ENCODE measurements around the gene RTRAF. TPM values are rescaled to one million over a fixed set of nuclear protein-coding genes. Genes with fewer than 3 reads are reported as not detected.

RTRAF gene
- total and polyA plus RNA-seq, 4 experiments from 2014 or later = 105 to 201 (median 138) TPM

DNA sequence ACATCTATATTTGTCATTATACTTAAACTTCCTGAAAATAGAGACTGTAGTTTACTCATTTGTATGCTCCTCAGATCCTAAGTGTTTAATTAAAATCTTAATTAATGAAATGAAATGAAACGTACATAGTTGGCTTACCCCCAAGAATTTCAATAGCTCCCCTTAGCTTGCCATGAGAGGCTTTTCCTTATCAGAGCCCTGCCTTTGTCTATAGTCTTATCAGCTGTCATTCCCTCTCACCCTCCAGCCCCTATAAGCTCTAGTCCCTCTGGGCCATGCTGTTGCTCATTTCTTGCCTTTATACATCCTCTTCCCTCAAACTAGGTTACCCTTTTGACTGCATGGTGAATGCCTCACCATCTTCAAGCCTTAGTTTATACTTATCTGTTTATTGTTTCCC lies 1.1 kb upstream of the RTRAF start:
- peak overlapping the region in 7 of 8 donors; percentile 45 to 100 (median 97) for H3K4me3 Mint-ChIP-seq
- Histone ChIP-seq H3K27me3 (ENCODE audit: insufficient read depth, low read length) (no peaks in the 10 kb centered on the region), H3K4me1 (ENCODE audit: insufficient read depth, low read length) (peaks cover 34% of the 10 kb centered on the region), H3K27ac (ENCODE audit: low read depth, low read length) (peak overlapping the region; percentile 87), H3K4me3 (ENCODE audit: low read length in 2 of 2) (no peak overlapping the region), H3K36me3 (ENCODE audit: insufficient read depth, low read length) (peaks cover 17% of the 10 kb centered on the region), H3K9me3 (ENCODE audit: control insufficient read depth in 1 of 2, low read length in 2 of 2) (no peaks in the 10 kb centered on the region)
- peak overlapping the region; percentile 87 to 100 (median 97) for H3K27ac Mint-ChIP-seq
- H3K36me3 Mint-ChIP-seq = peaks cover 10 to 24% of the 10 kb centered on the region in 2 donors
- intact Hi-C loops (cut with micrococcal nuclease) = loop anchor here (5.0 kb wide), 1 partner anchor 336 kb away; the partner anchor contains the start of gene FRMD6
- no peaks in the 10 kb centered on the region for H3K27me3 Mint-ChIP-seq
- no peak for DNase-seq
- peaks cover 0 to 1% (median 0%) of the 10 kb centered on the region in 8 donors for H3K9me3 Mint-ChIP-seq
- ChIA-PET CTCF (ENCODE audit: partially characterized antibody) (interaction anchor here (1.4 kb wide), 1 partner anchor 10 kb away, joined by 16 read pairs; no protein-coding TSS in a partner anchor), POLR2A (ENCODE audit: partially characterized antibody) (interaction anchor here (1.1 to 2.3 kb wide), 2 partner anchors 117 to 128 kb away, joined by 3 to 7 read pairs; partner anchors contain the start of gene GNG2)
- peaks cover 17 to 28% (median 22%) of the 10 kb centered on the region in 4 donors for H3K4me1 Mint-ChIP-seq

DNA sequence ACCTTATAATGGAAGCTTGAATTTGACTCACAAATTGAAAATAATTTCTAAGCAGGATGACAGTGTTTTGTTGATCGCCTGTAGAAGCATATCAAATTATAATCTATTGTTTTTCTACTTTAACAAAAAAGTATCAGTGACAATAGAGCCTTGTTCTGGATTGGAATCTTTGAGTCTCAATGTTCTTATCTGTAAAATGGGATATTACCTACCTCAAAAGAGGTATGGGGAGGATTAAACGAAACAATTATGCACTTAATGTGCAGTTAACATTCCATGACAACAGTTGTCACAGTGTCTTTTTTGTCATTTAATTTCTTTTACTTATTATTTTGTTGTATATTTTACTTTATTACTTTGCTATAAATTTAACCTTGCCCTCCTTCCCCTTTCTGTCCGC lies 1.1 kb downstream of the RTRAF start:
- no peak for DNase-seq
- H3K36me3 ChIP-seq (ENCODE audit: insufficient read depth, low read length) = peaks cover 37% of the 10 kb centered on the region
- peak overlapping the region in 1 of 2 donors; percentile 80 for H3K4me3 ChIP-seq (ENCODE audit: low read length in 2 of 2)
- Mint-ChIP-seq H3K4me3 (peak overlapping the region; percentile 93 to 100 (median 98)), H3K27me3 (no peaks in the 10 kb centered on the region), H3K27ac (peak overlapping the region; percentile 10 to 100 (median 98)), H3K4me1 (peaks cover 30 to 45% (median 37%) of the 10 kb centered on the region in 4 donors), H3K36me3 (peaks cover 31 to 46% of the 10 kb centered on the region in 2 donors), H3K9me3 (no peaks in the 10 kb centered on the region)
- H3K27me3 ChIP-seq (ENCODE audit: insufficient read depth, low read length) = no peaks in the 10 kb centered on the region
- H3K9me3 ChIP-seq (ENCODE audit: control insufficient read depth in 1 of 2, low read length in 2 of 2) = no peaks in the 10 kb centered on the region
- peak overlapping the region; percentile 87 for H3K27ac ChIP-seq (ENCODE audit: low read depth, low read length)
- peaks cover 42% of the 10 kb centered on the region for H3K4me1 ChIP-seq (ENCODE audit: insufficient read depth, low read length)
- ChIA-PET POLR2A (ENCODE audit: partially characterized antibody) (interaction anchor here (1.2 to 2.1 kb wide), 3 partner anchors 21 to 562 kb away, joined by 4 to 8 read pairs (median 4); partner anchors contain the start of gene GPR137C), CTCF (ENCODE audit: partially characterized antibody) (interaction anchor here (1.2 to 2.3 kb wide), 3 partner anchors 10 to 282 kb away, joined by 3 to 6 read pairs (median 5); no protein-coding TSS in a partner anchor)
- intact Hi-C loops (cut with micrococcal nuclease) = loop anchor here (5.0 to 10.0 kb wide), 2 partner anchors 187 to 424 kb away; no protein-coding TSS in a partner anchor

DNA sequence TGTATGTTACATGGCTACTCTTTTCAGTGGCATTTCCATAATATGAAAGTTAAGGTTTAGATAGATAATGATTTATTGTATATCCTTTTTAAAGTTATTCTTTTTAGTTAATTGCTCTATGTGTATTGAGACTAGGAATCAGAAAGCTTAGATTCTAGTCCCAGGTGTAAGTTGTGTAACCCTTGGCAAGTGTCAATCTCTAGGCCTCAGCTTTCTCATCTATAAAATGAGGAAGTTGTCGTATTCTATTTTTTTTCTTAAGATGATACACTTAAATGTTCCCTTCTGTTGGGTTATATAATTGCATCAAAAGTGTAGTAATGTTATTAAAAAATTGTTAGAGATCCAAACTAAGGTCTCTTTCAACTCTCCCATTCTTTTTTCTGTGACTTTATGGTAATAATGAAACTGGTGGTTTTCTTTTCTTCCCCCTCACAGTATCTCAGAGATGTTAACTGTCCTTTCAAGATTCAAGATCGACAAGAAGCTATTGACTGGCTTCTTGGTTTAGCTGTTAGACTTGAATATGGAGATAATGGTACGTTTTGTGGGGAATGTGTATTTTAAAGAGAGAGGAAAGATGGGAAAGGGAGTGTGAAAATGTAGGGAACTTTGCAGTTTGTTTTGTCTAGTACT lies 4.1 kb downstream of the RTRAF start:
- Mint-ChIP-seq H3K27me3 (no peaks in the 10 kb centered on the region), H3K36me3 (peaks cover 36 to 61% of the 10 kb centered on the region in 2 donors), H3K4me3 (no peak overlapping the region), H3K9me3 (no peaks in the 10 kb centered on the region), H3K4me1 (peaks cover 31 to 48% (median 37%) of the 10 kb centered on the region in 4 donors), H3K27ac (peak overlapping the region in 4 of 7 donors; percentile 4 to 72 (median 36))
- H3K27me3 ChIP-seq (ENCODE audit: insufficient read depth, low read length) = no peaks in the 10 kb centered on the region
- H3K36me3 ChIP-seq (ENCODE audit: insufficient read depth, low read length) = peaks cover 38% of the 10 kb centered on the region
- peaks cover 42% of the 10 kb centered on the region for H3K4me1 ChIP-seq (ENCODE audit: insufficient read depth, low read length)
- no peaks in the 10 kb centered on the region for H3K9me3 ChIP-seq (ENCODE audit: control insufficient read depth in 1 of 2, low read length in 2 of 2)
- CTCF ChIA-PET (ENCODE audit: partially characterized antibody) = interaction anchor here (0.7 to 0.9 kb wide), 3 partner anchors 9 to 154 kb away, joined by 3 read pairs; no protein-coding TSS in a partner anchor
- POLR2A ChIA-PET (ENCODE audit: partially characterized antibody) = no interaction called here
- H3K27ac ChIP-seq (ENCODE audit: low read depth, low read length) = no peak overlapping the region
- intact Hi-C loops (cut with micrococcal nuclease) = loop anchor here (5.0 to 10.0 kb wide), 2 partner anchors 184 to 421 kb away; no protein-coding TSS in a partner anchor
- H3K4me3 ChIP-seq (ENCODE audit: low read length in 2 of 2) = no peak overlapping the region
- DNase-seq = no peak

DNA sequence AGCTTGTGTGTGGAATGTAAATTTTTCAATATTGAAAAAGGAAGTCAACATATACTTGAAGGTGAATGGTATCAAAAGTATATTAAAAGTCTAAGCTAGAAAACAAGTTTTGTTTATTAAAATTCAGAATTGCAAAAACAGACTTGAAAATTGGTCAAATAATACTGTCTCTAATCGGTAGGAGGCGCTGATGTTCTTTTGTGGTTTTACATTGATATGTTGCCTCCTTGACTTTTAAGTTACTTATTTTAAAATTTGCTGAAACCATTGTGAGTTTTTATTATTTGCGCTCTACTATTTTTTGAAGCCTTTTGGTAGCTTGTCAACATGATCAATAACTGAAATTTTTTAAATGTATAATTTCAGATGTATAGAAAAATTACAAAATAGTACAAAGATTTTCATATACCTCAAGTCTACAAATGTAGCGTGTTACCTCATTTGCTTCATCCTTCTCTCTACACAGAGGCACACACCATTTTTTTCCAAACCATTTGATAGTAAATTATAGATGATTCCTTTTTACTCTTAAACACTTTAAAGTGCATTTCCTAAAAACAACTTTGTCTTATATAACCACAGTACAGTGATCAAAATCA lies 6.9 kb downstream of the RTRAF start:
- Mint-ChIP-seq H3K27ac (peak overlapping the region in 2 of 7 donors; percentile 44 to 59), H3K4me1 (peaks cover 20 to 32% (median 23%) of the 10 kb centered on the region in 4 donors), H3K9me3 (no peaks in the 10 kb centered on the region), H3K4me3 (no peak overlapping the region), H3K27me3 (no peaks in the 10 kb centered on the region), H3K36me3 (peaks cover 51 to 71% of the 10 kb centered on the region in 2 donors)
- H3K27ac ChIP-seq (ENCODE audit: low read depth, low read length) = no peak overlapping the region
- peak in 4 of 5 donors; percentile 34 to 51 (median 42) for DNase-seq
- no peak overlapping the region for H3K4me3 ChIP-seq (ENCODE audit: low read length in 2 of 2)
- H3K9me3 ChIP-seq (ENCODE audit: control insufficient read depth in 1 of 2, low read length in 2 of 2) = no peaks in the 10 kb centered on the region
- H3K4me1 ChIP-seq (ENCODE audit: insufficient read depth, low read length) = peaks cover 22% of the 10 kb centered on the region
- CTCF ChIA-PET (ENCODE audit: partially characterized antibody) = interaction anchor here (1.0 to 2.5 kb wide), 10 partner anchors 12 to 965 kb away, joined by 3 to 13 read pairs (median 4); partner anchors contain the start of gene PTGDR
- H3K36me3 ChIP-seq (ENCODE audit: insufficient read depth, low read length) = peaks cover 49% of the 10 kb centered on the region
- no peaks in the 10 kb centered on the region for H3K27me3 ChIP-seq (ENCODE audit: insufficient read depth, low read length)
- POLR2A ChIA-PET (ENCODE audit: partially characterized antibody) = no interaction called here
- intact Hi-C loops (cut with micrococcal nuclease) = loop anchor here (1.0 to 10.0 kb wide), 3 partner anchors 276 to 477 kb away; no protein-coding TSS in a partner anchor

DNA sequence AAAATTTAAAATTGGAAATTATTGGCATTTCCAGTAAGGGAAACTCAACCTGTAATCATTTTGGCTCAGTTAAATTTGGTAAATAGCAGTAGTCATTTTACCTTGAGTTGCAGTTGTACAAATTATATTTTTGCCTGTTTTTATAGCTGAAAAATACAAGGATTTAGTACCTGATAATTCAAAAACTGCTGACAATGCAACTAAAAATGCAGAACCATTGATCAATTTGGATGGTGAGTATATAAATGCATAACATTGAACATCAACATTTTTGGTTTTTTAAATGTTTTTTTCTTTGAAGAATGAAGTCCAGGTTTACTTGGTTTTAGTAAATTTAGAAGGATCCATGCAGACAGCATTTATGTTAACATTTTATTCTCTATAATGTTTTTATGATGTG lies 9.0 kb downstream of the RTRAF start:
- no peaks in the 10 kb centered on the region for H3K27me3 ChIP-seq (ENCODE audit: insufficient read depth, low read length)
- Mint-ChIP-seq H3K4me1 (peaks cover 14 to 21% (median 18%) of the 10 kb centered on the region in 4 donors), H3K9me3 (no peaks in the 10 kb centered on the region), H3K4me3 (no peak overlapping the region), H3K27me3 (no peaks in the 10 kb centered on the region), H3K36me3 (peaks cover 46 to 80% of the 10 kb centered on the region in 2 donors), H3K27ac (no peak overlapping the region)
- no peak overlapping the region for H3K4me3 ChIP-seq (ENCODE audit: low read length in 2 of 2)
- H3K27ac ChIP-seq (ENCODE audit: low read depth, low read length) = no peak overlapping the region
- H3K36me3 ChIP-seq (ENCODE audit: insufficient read depth, low read length) = peaks cover 54% of the 10 kb centered on the region
- no peak for DNase-seq
- H3K4me1 ChIP-seq (ENCODE audit: insufficient read depth, low read length) = peaks cover 7% of the 10 kb centered on the region
- ChIA-PET POLR2A (ENCODE audit: partially characterized antibody) (no interaction called here), CTCF (ENCODE audit: partially characterized antibody) (no interaction called here)
- H3K9me3 ChIP-seq (ENCODE audit: control insufficient read depth in 1 of 2, low read length in 2 of 2) = no peaks in the 10 kb centered on the region
- intact Hi-C loops (cut with micrococcal nuclease) = loop anchor here (10.0 kb wide), 1 partner anchor 416 kb away; no protein-coding TSS in a partner anchor

DNA sequence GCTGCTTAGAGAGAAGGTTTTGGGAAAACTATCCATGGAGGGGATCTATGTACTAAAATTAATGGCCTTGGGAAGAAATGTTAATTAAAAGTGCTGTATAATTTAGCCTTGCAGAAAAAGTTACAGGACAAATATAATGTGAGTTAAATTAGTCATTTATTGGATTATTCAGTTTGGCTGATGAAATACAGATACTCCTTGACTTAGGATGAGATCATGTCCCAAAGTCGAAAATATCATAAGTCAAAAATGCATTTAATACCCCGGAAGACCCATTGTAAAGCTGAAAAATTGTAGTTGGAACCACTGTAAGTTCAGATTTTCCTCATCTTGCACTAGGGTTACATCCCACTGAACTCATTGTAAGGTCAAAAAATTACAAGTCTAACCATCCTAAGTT lies 9.7 kb downstream of the RTRAF start:
- no peaks in the 10 kb centered on the region for H3K4me1 ChIP-seq (ENCODE audit: insufficient read depth, low read length)
- intact Hi-C loops (cut with micrococcal nuclease) = loop anchor here (10.0 kb wide), 1 partner anchor 416 kb away; no protein-coding TSS in a partner anchor
- no peak overlapping the region for H3K4me3 Mint-ChIP-seq
- H3K4me3 ChIP-seq (ENCODE audit: low read length in 2 of 2) = no peak overlapping the region
- no peaks in the 10 kb centered on the region for H3K9me3 ChIP-seq (ENCODE audit: control insufficient read depth in 1 of 2, low read length in 2 of 2)
- H3K27ac ChIP-seq (ENCODE audit: low read depth, low read length) = no peak overlapping the region
- H3K36me3 ChIP-seq (ENCODE audit: insufficient read depth, low read length) = peaks cover 55% of the 10 kb centered on the region
- ChIA-PET CTCF (ENCODE audit: partially characterized antibody) (no interaction called here), POLR2A (ENCODE audit: partially characterized antibody) (no interaction called here)
- no peak for DNase-seq
- no peaks in the 10 kb centered on the region for H3K27me3 ChIP-seq (ENCODE audit: insufficient read depth, low read length)
- H3K27me3 Mint-ChIP-seq = no peaks in the 10 kb centered on the region
- H3K27ac Mint-ChIP-seq = no peak overlapping the region
- peaks cover 42 to 80% of the 10 kb centered on the region in 2 donors for H3K36me3 Mint-ChIP-seq
- H3K9me3 Mint-ChIP-seq = no peaks in the 10 kb centered on the region
- peaks cover 8 to 15% (median 12%) of the 10 kb centered on the region in 4 donors for H3K4me1 Mint-ChIP-seq

All from CD4-positive, alpha-beta memory T cell (primary cell).